ENCODE measurements around the gene ZNF782.

GRCh38 chr9:96844040-96844439 is 10.3 kb downstream of the ZNF782 start:
- TF ChIP-seq ZFP30 (CRISPR knock-in tag; IDR thresholded peaks at IDR 0.05) (no peak), ZNF8 (CRISPR knock-in tag; IDR thresholded peaks at IDR 0.05) (no peak), ARNTL (CRISPR knock-in tag; IDR thresholded peaks at IDR 0.05; ENCODE audit: borderline replicate concordance, low read depth) (no peak), TCF4 (CRISPR knock-in tag; IDR thresholded peaks at IDR 0.05; ENCODE audit: borderline replicate concordance) (no peak), ZFP3 (CRISPR knock-in tag; IDR thresholded peaks at IDR 0.05) (no peak), RARB (CRISPR knock-in tag; IDR thresholded peaks at IDR 0.05) (no peak), TOX (CRISPR knock-in tag; IDR thresholded peaks at IDR 0.05; ENCODE audit: borderline replicate concordance) (no peak), CSDC2 (CRISPR knock-in tag; IDR thresholded peaks at IDR 0.05) (no peak), ZNF70 (CRISPR knock-in tag; IDR thresholded peaks at IDR 0.05) (no peak), PPARA (CRISPR knock-in tag; IDR thresholded peaks at IDR 0.05; ENCODE audit: borderline replicate concordance) (no peak)
- TF ChIP-seq, protein P1, sequence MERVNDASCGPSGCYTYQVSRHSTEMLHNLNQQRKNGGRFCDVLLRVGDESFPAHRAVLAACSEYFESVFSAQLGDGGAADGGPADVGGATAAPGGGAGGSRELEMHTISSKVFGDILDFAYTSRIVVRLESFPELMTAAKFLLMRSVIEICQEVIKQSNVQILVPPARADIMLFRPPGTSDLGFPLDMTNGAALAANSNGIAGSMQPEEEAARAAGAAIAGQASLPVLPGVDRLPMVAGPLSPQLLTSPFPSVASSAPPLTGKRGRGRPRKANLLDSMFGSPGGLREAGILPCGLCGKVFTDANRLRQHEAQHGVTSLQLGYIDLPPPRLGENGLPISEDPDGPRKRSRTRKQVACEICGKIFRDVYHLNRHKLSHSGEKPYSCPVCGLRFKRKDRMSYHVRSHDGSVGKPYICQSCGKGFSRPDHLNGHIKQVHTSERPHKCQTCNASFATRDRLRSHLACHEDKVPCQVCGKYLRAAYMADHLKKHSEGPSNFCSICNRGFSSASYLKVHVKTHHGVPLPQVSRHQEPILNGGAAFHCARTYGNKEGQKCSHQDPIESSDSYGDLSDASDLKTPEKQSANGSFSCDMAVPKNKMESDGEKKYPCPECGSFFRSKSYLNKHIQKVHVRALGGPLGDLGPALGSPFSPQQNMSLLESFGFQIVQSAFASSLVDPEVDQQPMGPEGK (CRISPR knock-in tag; IDR thresholded peaks at IDR 0.05; ENCODE audit: borderline replicate concordance) = no peak
- TF ChIP-seq, protein P2, sequence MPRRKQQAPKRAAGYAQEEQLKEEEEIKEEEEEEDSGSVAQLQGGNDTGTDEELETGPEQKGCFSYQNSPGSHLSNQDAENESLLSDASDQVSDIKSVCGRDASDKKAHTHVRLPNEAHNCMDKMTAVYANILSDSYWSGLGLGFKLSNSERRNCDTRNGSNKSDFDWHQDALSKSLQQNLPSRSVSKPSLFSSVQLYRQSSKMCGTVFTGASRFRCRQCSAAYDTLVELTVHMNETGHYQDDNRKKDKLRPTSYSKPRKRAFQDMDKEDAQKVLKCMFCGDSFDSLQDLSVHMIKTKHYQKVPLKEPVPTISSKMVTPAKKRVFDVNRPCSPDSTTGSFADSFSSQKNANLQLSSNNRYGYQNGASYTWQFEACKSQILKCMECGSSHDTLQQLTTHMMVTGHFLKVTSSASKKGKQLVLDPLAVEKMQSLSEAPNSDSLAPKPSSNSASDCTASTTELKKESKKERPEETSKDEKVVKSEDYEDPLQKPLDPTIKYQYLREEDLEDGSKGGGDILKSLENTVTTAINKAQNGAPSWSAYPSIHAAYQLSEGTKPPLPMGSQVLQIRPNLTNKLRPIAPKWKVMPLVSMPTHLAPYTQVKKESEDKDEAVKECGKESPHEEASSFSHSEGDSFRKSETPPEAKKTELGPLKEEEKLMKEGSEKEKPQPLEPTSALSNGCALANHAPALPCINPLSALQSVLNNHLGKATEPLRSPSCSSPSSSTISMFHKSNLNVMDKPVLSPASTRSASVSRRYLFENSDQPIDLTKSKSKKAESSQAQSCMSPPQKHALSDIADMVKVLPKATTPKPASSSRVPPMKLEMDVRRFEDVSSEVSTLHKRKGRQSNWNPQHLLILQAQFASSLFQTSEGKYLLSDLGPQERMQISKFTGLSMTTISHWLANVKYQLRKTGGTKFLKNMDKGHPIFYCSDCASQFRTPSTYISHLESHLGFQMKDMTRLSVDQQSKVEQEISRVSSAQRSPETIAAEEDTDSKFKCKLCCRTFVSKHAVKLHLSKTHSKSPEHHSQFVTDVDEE (CRISPR knock-in tag; IDR thresholded peaks at IDR 0.05) = no peak
- TF ChIP-seq, protein P3, sequence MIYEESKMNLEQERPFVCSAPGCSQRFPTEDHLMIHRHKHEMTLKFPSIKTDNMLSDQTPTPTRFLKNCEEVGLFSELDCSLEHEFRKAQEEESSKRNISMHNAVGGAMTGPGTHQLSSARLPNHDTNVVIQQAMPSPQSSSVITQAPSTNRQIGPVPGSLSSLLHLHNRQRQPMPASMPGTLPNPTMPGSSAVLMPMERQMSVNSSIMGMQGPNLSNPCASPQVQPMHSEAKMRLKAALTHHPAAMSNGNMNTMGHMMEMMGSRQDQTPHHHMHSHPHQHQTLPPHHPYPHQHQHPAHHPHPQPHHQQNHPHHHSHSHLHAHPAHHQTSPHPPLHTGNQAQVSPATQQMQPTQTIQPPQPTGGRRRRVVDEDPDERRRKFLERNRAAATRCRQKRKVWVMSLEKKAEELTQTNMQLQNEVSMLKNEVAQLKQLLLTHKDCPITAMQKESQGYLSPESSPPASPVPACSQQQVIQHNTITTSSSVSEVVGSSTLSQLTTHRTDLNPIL (CRISPR knock-in tag; IDR thresholded peaks at IDR 0.05; ENCODE audit: low read depth) = no peak
